Fibroblast of lung (primary cell): ENCODE data around the gene NRF1. TPM values are rescaled to one million over a fixed set of nuclear protein-coding genes. Genes with fewer than 3 reads are reported as not detected.
A peak's percentile ranks its signal among the peaks of the same experiment; 100 is the strongest.

ENCODE experiments used
- DNase-seq, 2 donors: peaks; one replicate each; pipeline versions ENCODE4 v3.0.0 to v3.0.0-alpha.2; 2010; ENCODE audit warnings: low read depth in 2 of 2
- H2AFZ ChIP-seq: 2 replicates; pipeline ENCODE4 v1.5.1; 2012; ENCODE audit warnings: low read length, control low read depth, inconsistent platforms
- H3K27ac ChIP-seq: 2 replicates; pipeline ENCODE4 v1.5.1; 2011; ENCODE audit warnings: low read length, control low read depth; ENCODE audit not compliant: insufficient read depth
- H3K27me3 ChIP-seq: 2 replicates; pipeline ENCODE4 v1.5.1; 2011; ENCODE audit warnings: mild to moderate bottlenecking, low read length; ENCODE audit not compliant: control insufficient read depth, insufficient read depth
- H3K36me3 ChIP-seq: 2 replicates; pipeline ENCODE4 v1.5.1; 2011; ENCODE audit warnings: low read length; ENCODE audit not compliant: control insufficient read depth, insufficient read depth
- H3K4me1 ChIP-seq: 2 replicates; pipeline ENCODE4 v1.5.1; 2011; ENCODE audit warnings: low read length; ENCODE audit not compliant: control insufficient read depth, insufficient read depth; ENCODE audit errors: extremely low read depth
- H3K4me2 ChIP-seq: 2 replicates; pipeline ENCODE4 v1.5.1; 2011; ENCODE audit warnings: low read length, control low read depth; ENCODE audit not compliant: insufficient read depth; ENCODE audit errors: extremely low read depth
- H3K4me3 ChIP-seq, 4 experiments: fragments of 200-600 bp in 1 of 4; sonication (generic) in 1 of 4; replicated peaks in 1 of 4; 2 replicates each; pipeline ENCODE4 v1.5.1; 2011 to 2016; ENCODE audit warnings: low read length in 4 of 4, low read depth in 3 of 4, mild to moderate bottlenecking in 3 of 4, control low read depth in 2 of 4, inconsistent platforms in 1 of 4, mixed read lengths in 1 of 4; ENCODE audit not compliant: insufficient read depth in 1 of 4; ENCODE audit errors: control extremely low read depth in 1 of 4
- H3K79me2 ChIP-seq: 2 replicates; pipeline ENCODE4 v1.5.1; 2012; ENCODE audit warnings: mild to moderate bottlenecking, low read length, inconsistent platforms; ENCODE audit not compliant: control insufficient read depth, insufficient read depth
- H3K9ac ChIP-seq: 2 replicates; pipeline ENCODE4 v1.5.1; 2011; ENCODE audit warnings: mild to moderate bottlenecking, low read length, control low read depth; ENCODE audit not compliant: insufficient read depth
- H3K9me3 ChIP-seq: 2 replicates; pipeline ENCODE4 v1.5.1; 2012; ENCODE audit warnings: low read depth, low read length; ENCODE audit not compliant: control insufficient read depth, insufficient read depth
- H4K20me1 ChIP-seq: 2 replicates; pipeline ENCODE4 v1.5.1; 2011; ENCODE audit warnings: low read length; ENCODE audit not compliant: control insufficient read depth, insufficient read depth; ENCODE audit errors: extremely low read depth
- EZH2 ChIP-seq: IDR thresholded peaks from 2 replicates; pipeline ENCODE4 v1.5.1; 2012; ENCODE audit warnings: low read length, control low read depth, mild to moderate bottlenecking; ENCODE audit errors: missing control alignments
- polyA plus RNA-seq, 2 donors: library from polyadenylated mRNA; depleted of rRNA in 1 of 2; stranded (reverse) in 1 of 2; unstranded in 1 of 2; fragments of >200 nt; gene quantifications; 2 replicates each; pipeline ENCODE4 v1.2.1, GENCODE V29; 2011 to 2012; ENCODE audit warnings: missing spikeins in 1 of 2
- total RNA-seq: library from RNA; depleted of rRNA; stranded (reverse); fragments of >200 nt; gene quantifications from 2 replicates; pipeline ENCODE4 v1.2.1, GENCODE V29; 2014
- TF ChIP-seq, protein P1 (sequence below), 2 donors: IDR thresholded peaks in 1 of 2; conservative IDR thresholded peaks in 1 of 2; 1 replicate in 1 of 2; 2 replicates in 1 of 2; pipeline ENCODE4 v1.5.1; 2011 to 2012; ENCODE audit warnings: low read length in 2 of 2, control low read depth in 1 of 2, inconsistent platforms in 1 of 2, low read depth in 1 of 2, mild to moderate bottlenecking in 1 of 2

NRF1 gene
- total and polyA plus RNA-seq, 2 donors (not counting 1 experiment from before 2014, with no cell fraction given) = 7.3 to 15.5 TPM

DNA sequence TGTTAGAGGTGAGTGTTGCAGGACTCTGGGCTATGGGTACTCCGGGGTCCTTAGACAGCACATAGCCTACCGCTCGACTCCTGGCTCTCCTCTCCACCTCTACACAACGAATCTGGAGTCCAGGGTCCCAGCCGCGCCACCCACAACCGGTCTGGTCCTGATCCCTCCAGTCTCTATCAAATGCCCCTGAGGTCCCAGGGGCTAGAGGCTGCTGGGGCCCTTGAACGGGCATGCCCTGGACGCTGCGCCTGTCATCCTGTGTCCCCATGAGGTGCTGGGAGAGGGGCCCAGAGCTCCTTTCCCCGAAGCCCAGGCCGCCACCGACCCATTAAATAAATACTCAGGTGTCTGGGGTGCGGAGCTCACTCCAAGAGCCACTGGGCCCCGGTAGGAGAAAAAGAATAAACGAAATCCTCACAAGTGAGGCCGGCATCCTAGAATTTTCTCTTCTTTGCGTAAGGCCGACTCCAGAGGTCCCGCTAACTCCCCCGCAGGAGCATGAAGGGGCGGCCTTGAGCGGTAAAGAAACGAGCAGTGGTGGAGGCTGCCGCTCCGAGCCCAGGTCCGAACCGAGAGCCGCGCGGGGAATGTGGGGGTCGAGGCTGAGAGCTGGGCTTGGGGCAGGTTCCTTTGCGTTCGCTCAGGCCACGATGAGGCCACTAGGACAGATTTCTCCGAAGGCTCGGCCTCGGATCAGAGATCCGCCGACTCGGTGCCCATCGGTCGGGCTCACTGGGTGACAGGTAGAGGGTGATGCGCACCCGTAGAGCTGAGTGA lies 166.7 kb downstream of the NRF1 start:
- Histone ChIP-seq H3K79me2 (no peaks in the 10 kb centered on the region), H2AFZ (no peak overlapping the region), H3K4me1 (no peaks in the 10 kb centered on the region), H4K20me1 (no peaks in the 10 kb centered on the region), H3K9ac (no peak overlapping the region), H3K36me3 (no peaks in the 10 kb centered on the region), H3K4me3 (no peak overlapping the region), H3K9me3 (no peaks in the 10 kb centered on the region), H3K4me2 (no peak overlapping the region), H3K27me3 (peaks cover 69% of the 10 kb centered on the region), H3K27ac (no peak overlapping the region)
- DNase-seq = no peak
- TF ChIP-seq EZH2 = no peak
- TF ChIP-seq, protein P1, sequence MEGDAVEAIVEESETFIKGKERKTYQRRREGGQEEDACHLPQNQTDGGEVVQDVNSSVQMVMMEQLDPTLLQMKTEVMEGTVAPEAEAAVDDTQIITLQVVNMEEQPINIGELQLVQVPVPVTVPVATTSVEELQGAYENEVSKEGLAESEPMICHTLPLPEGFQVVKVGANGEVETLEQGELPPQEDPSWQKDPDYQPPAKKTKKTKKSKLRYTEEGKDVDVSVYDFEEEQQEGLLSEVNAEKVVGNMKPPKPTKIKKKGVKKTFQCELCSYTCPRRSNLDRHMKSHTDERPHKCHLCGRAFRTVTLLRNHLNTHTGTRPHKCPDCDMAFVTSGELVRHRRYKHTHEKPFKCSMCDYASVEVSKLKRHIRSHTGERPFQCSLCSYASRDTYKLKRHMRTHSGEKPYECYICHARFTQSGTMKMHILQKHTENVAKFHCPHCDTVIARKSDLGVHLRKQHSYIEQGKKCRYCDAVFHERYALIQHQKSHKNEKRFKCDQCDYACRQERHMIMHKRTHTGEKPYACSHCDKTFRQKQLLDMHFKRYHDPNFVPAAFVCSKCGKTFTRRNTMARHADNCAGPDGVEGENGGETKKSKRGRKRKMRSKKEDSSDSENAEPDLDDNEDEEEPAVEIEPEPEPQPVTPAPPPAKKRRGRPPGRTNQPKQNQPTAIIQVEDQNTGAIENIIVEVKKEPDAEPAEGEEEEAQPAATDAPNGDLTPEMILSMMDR (conservative IDR thresholded peaks at IDR 0.05 in 1 of 2, IDR thresholded peaks at IDR 0.05 in 1 of 2; ENCODE audit: low read depth in 1 of 2, low read length in 2 of 2) = no peak

GRCh38 chr7:129778770-129779601 lies 167.5 kb downstream of the NRF1 start:
- Histone ChIP-seq H3K27ac (no peak overlapping the region), H3K79me2 (no peaks in the 10 kb centered on the region), H3K9ac (no peak overlapping the region), H3K9me3 (no peaks in the 10 kb centered on the region), H2AFZ (no peak overlapping the region), H4K20me1 (no peaks in the 10 kb centered on the region), H3K4me3 (no peak overlapping the region), H3K4me2 (no peak overlapping the region), H3K27me3 (peaks cover 76% of the 10 kb centered on the region), H3K4me1 (no peaks in the 10 kb centered on the region), H3K36me3 (no peaks in the 10 kb centered on the region)
- no peak for DNase-seq
- TF ChIP-seq EZH2 = peak; percentile 100
- TF ChIP-seq, protein P1 (conservative IDR thresholded peaks at IDR 0.05 in 1 of 2, IDR thresholded peaks at IDR 0.05 in 1 of 2; ENCODE audit: low read depth in 1 of 2, low read length in 2 of 2) = no peak

- no peak overlapping the region for H3K27ac ChIP-seq
- H3K9me3 ChIP-seq = no peaks in the 10 kb centered on the region
- no peak overlapping the region for H3K9ac ChIP-seq
- DNase-seq = no peak
- TF ChIP-seq EZH2 = no peak
- TF ChIP-seq, protein P1 (conservative IDR thresholded peaks at IDR 0.05 in 1 of 2, IDR thresholded peaks at IDR 0.05 in 1 of 2; ENCODE audit: low read depth in 1 of 2, low read length in 2 of 2) = no peak
- no peaks in the 10 kb centered on the region for H3K4me1 ChIP-seq
- no peak overlapping the region for H3K4me2 ChIP-seq
- no peaks in the 10 kb centered on the region for H3K36me3 ChIP-seq
- H3K27me3 ChIP-seq = peaks cover 80% of the 10 kb centered on the region
- no peaks in the 10 kb centered on the region for H3K79me2 ChIP-seq
- H3K4me3 ChIP-seq = no peak overlapping the region
- H2AFZ ChIP-seq = no peak overlapping the region
- H4K20me1 ChIP-seq = no peaks in the 10 kb centered on the region
Measured at GRCh38 chr7:129779602-129780256, 168.2 kb downstream of the NRF1 start.
